ENCODE measurements around the gene FZD2. TPM values are rescaled to one million over a fixed set of nuclear protein-coding genes. Genes with fewer than 3 reads are reported as not detected.
"Not testable (repeated sequence)": the region's sequence is repeated elsewhere in the genome, so short reads cannot be mapped to it uniquely, and the experiment has no call there.

Gene FZD2
- total RNA-seq: 6.9 TPM

GRCh38 chr17:44556832-44557606 lies at the start of gene FZD2:
Gene FZD2, plus strand, starts transcription at chr17:44557484. Its CDS starts 205 bp downstream, at chr17:44557689.
- peak; percentile 34 for DNase-seq

GRCh38 chr17:44511241-44512134 lies 45.8 kb upstream of the FZD2 start:
- not testable (repeated sequence) for DNase-seq

GRCh38 chr17:44518032-44518431 lies 39.3 kb upstream of the FZD2 start:
- DNase-seq: no peak

GRCh38 chr17:44522883-44523671 lies 34.2 kb upstream of the FZD2 start:
- no peak for DNase-seq

- DNase-seq: no peak
Measured at GRCh38 chr17:44523672-44523972, 33.7 kb upstream of the FZD2 start.

- no peak for DNase-seq
Measured at GRCh38 chr17:44527102-44527501, 30.2 kb upstream of the FZD2 start.

DNA sequence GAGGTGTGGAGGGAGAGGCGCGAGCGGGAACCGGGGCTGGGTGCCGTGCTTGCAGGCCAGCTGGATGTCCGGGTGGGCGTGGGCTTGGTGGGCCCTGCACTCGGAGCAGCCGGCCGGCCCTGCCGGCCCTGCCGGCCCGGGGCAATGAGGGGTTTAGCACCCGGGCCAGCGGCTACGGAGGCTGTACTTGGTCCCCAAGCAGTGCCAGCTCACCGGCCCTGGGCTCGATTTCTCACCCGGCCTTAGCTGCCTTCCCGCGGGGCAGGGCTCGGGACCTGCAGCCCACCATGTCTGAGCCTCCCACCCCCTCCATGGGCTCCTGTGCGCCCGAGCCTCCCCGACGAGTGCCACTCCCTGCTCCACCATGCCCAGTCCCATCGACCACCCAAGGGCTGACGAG lies 29.3 kb upstream of the FZD2 start:
- no peak for DNase-seq

DNA sequence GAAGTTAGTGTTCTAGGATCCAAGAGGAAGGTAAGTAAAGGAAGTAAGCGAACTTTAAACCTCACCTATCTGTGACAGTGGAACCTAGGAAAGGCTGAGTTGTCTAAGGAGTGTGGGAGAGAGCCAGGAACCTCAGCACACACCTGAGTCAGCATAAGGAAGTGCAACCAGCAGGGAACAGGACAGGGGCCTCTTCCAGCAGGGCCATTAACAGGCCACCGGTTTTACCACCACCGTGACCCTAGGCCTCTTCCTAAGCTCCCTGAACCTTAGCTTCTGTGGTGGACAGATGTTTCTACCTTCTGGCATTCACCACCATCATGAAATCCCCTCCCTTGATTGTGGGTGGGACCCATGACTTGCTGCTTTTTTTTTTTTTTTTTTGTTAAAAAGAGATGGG lies 27.4 kb upstream of the FZD2 start:
- DNase-seq: no peak

- no peak for DNase-seq
Measured at GRCh38 chr17:44530896-44531418, 26.3 kb upstream of the FZD2 start.

GRCh38 chr17:44533533-44534246 lies 23.6 kb upstream of the FZD2 start:
- DNase-seq: peak; percentile 19

- DNase-seq: no peak
Measured at GRCh38 chr17:44536090-44536953, 21.0 kb upstream of the FZD2 start.

DNA sequence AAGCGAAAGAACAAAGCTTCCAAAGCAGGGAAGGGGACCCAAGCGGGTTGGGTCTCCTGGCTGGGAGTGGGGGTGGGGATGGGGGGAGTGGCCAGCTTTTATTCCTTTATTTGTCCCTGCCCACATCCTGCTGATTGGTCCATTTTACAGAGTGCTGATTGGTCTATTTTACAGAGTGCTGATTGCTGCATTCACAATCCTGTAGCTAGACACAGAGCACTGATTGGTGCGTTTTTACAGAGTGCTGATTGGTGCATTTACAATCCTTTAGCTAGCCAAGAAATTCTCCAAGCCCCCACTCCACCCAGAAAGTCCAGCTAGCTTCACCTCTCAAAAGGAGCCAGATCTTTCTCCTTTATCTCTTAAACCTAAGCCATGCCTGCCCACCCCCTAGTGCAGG lies 19.4 kb upstream of the FZD2 start:
- DNase-seq: not testable (repeated sequence)

DNA sequence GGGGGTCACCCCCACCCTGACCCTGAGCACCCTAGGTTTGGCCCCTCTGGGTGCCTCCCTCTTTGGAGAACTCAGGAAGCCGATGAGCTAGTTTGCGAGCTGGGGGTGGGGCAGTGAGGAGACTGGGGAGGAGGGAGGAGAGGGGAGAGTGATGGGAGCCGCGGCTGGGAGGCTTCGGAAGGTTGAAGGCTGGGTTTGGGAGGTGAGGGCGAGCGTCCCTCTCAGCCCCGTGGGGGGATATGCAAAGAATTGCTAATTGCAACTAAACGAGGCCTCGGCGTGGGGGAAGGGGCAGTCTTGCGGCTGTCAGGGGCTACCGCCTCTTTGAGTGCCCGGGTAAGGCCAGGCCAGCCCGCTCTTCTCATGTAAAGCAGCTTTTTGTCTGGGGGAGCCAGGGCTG lies 17.6 kb upstream of the FZD2 start:
- DNase-seq: no peak

DNA sequence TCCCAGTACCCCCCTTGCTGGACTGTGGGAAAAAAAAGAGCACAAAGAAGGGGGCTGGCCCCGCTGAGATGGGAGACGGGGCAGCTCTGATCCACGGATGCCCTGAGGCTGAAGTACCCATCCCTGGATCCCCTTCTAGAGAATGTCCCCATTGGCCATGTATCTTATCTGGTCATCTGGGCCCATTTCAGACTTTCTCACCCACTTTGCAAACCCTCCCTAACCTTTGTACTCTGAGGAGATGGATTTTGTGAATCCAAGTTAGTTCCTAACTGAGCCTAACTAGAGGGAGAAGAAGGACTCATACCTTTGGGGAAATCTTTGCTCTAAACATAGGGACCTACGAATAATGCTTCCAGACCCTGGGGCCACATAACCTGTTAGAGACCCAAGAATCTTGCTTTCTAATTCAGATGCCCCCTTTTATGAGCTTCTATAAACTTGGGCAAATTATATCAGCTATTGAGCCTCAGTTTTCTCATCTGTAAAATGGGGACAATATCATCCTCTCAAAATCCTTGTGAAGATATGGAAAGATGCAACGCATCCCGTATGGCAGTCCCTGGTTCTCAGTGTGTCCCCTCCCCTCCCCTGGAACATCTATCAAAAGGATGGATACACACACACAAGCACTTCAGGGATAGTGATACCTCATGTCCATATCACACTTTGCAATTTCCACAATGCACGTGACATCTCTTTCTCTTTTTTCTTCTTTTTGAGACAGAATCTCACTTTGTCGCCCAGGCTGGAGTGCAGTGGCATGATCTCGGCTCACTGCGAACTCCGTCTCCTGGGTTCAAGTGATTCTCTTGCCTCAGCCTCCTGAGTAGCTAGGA lies 16.8 kb upstream of the FZD2 start:
- DNase-seq: no peak

GRCh38 chr17:44541884-44542581 lies 15.3 kb upstream of the FZD2 start:
- DNase-seq: no peak

DNA sequence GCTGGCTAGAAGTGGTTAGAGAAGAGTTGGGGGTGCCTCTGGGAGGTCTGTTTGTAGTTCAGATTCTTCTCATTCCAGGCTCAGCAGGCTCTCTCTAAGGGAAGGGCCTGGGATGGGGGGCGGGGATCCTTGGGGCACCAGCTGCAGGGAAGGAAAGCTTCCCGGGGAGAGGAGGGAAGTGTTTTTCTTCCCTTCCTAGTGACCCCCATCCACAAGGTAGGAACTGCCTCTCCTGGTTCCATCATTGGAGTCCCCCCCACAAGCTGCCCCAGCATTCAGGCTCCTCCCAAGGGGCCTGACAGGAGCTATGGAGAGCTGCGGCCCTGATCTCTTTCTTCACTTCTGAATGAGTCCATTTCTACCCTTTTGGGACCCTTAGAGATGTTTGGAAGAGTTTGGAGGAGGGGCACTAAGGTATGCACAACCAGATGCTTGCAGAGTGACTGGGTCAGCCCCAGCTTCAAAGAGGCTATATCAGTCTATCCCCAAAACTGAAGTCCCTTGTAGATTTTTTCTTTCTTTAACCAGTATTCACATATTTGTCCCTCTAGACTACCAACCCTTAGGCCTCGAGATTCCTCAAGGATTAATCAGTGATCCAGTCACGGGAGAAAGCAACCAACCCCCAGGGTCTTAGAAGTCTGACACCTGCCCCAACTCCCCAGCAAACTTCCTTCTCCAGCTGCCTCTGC lies 13.9 kb upstream of the FZD2 start:
- no peak for DNase-seq

GRCh38 chr17:44543905-44544523 lies 13.3 kb upstream of the FZD2 start:
- DNase-seq: no peak
